Body of pancreas (tissue), 4 donors: ENCODE data around the gene CAPN15. TPM values are rescaled to one million over a fixed set of nuclear protein-coding genes. Genes with fewer than 3 reads are reported as not detected.

Experiments used
- ATAC-seq: fragments of 150-250 bp; one replicate; pipeline ENCODE4 v1.9.1; 2016
- DNase-seq, 4 donors: peaks; one replicate each; pipeline ENCODE4 v3.0.0-alpha.2; 2019
- H3K27ac ChIP-seq, 4 donors: fragments of 200-600 bp; sonication (generic); 1 replicate in 3 of 4; 2 replicates in 1 of 4; pipeline versions ENCODE4 v1.5.1 to v1.6.1; 2016 to 2019; ENCODE audit warnings: mild to moderate bottlenecking in 1 of 4, mixed read lengths in 1 of 4, moderate library complexity in 1 of 4
- H3K27me3 ChIP-seq, 2 donors: fragments of 200-600 bp; sonication (generic); one replicate each; pipeline ENCODE4 v1.6.0; 2016; ENCODE audit warnings: mild to moderate bottlenecking in 1 of 2
- H3K36me3 ChIP-seq, 2 donors: fragments of 200-600 bp; sonication (generic); replicated peaks in 1 of 2; 2 replicates each; pipeline ENCODE4 v1.5.1; 2016; ENCODE audit warnings: low read depth in 2 of 2; ENCODE audit not compliant: insufficient read depth in 1 of 2
- H3K4me1 ChIP-seq: fragments of 200-600 bp; sonication (generic); one replicate; pipeline ENCODE4 v1.6.0; 2016
- H3K4me3 ChIP-seq, 2 donors: fragments of 200-600 bp; sonication (generic); 1 replicate in 1 of 2; 2 replicates in 1 of 2; pipeline ENCODE4 v1.5.1; 2016 to 2019
- H3K9me3 ChIP-seq, 3 donors: fragments of 200-600 bp; sonication (generic); 1 replicate in 2 of 3; 2 replicates in 1 of 3; pipeline ENCODE4 v1.5.1; 2016
- CTCF ChIP-seq, 7 experiments: fragments of 450-650 bp in 4 of 7; fragments of 200-600 bp in 3 of 7; sonication (generic) in 3 of 7; IDR thresholded peaks; one replicate each; pipeline ENCODE4 v1.5.1; 2016 to 2019; ENCODE audit warnings: antibody characterized with exemption in 7 of 7
- POLR2A ChIP-seq, 3 donors: fragments of 450-650 bp; IDR thresholded peaks; one replicate each; pipeline ENCODE4 v1.6.1; 2016; ENCODE audit warnings: antibody characterized with exemption in 3 of 3, mild to moderate bottlenecking in 2 of 3
- WGBS, 2 donors: methylation state at CpG; one replicate each; pipeline ENCODE4 v1.1.5; 2017; 5-methylcytosine and 5-hydroxymethylcytosine counted together
- intact Hi-C: fragments of 100-400 bp; cut with DNase I; formaldehyde crosslinking; loops from one replicate; pipeline ENCODE4 v1.15.1; 2023
- total RNA-seq, 2 donors: library from RNA; depleted of rRNA; stranded (reverse); fragments of >200 nt; gene quantifications; one replicate each; pipeline ENCODE4 v1.1.0, GENCODE V29; 2016

The CAPN15 gene
- total RNA-seq, 2 donors from 2014 or later, result 48.0 to 104 TPM

- H3K9me3 ChIP-seq, result no peaks in the 10 kb centered on the region
- no peak for TF ChIP-seq POLR2A (IDR thresholded peaks at IDR 0.05)
- peak in 2 of 7 experiments; percentile 15 to 33 for TF ChIP-seq CTCF (IDR thresholded peaks at IDR 0.05)
- peaks cover 0 to 8% of the 10 kb centered on the region in 2 donors for H3K36me3 ChIP-seq
- WGBS, 2 donors, result 80 to 89% methylated on average over 9 to 33 of the region's 34 CpGs
- no peak overlapping the region for H3K4me3 ChIP-seq
- ATAC-seq, result no peak
- H3K27me3 ChIP-seq, result no peaks in the 10 kb centered on the region
- H3K4me1 ChIP-seq, result peaks cover 28% of the 10 kb centered on the region
- H3K27ac ChIP-seq, result no peak overlapping the region
- peak in 1 of 4 donors; percentile 52 for DNase-seq
- intact Hi-C loops, result no loop called here
These were observed 5.9 kb upstream of the CAPN15 start for GRCh38 chr16:521381-522210.

- H3K9me3 ChIP-seq, result no peaks in the 10 kb centered on the region
- peaks cover 32% of the 10 kb centered on the region for H3K4me1 ChIP-seq
- WGBS, 2 donors, result 77 to 84% methylated on average over 14 to 23 of the region's 23 CpGs
- H3K4me3 ChIP-seq, result no peak overlapping the region
- ATAC-seq, result no peak
- no peak for DNase-seq
- intact Hi-C loops, result no loop called here
- TF ChIP-seq CTCF (IDR thresholded peaks at IDR 0.05) (no peak), POLR2A (IDR thresholded peaks at IDR 0.05) (no peak)
- no peaks in the 10 kb centered on the region for H3K27me3 ChIP-seq
- H3K36me3 ChIP-seq, result peaks cover 0 to 8% of the 10 kb centered on the region in 2 donors
- no peak overlapping the region for H3K27ac ChIP-seq
These were observed 5.0 kb upstream of the CAPN15 start for GRCh38 chr16:522320-523096.

GRCh38 chr16:523097-523741 is 4.3 kb upstream of the CAPN15 start:
- intact Hi-C loops, result no loop called here
- H3K27me3 ChIP-seq, result no peaks in the 10 kb centered on the region
- no peak overlapping the region for H3K4me3 ChIP-seq
- H3K9me3 ChIP-seq, result no peaks in the 10 kb centered on the region
- peaks cover 32% of the 10 kb centered on the region for H3K4me1 ChIP-seq
- H3K27ac ChIP-seq, result no peak overlapping the region
- H3K36me3 ChIP-seq, result peaks cover 0 to 8% of the 10 kb centered on the region in 2 donors
- TF ChIP-seq POLR2A (IDR thresholded peaks at IDR 0.05) (no peak), CTCF (IDR thresholded peaks at IDR 0.05) (no peak)
- WGBS, 2 donors, result 92 to 94% methylated on average over 19 to 22 of the region's 22 CpGs
- ATAC-seq (no peak), DNase-seq (no peak)

- no peak overlapping the region for H3K4me3 ChIP-seq
- 85 to 88% methylated on average over 6 to 17 of the region's 24 CpGs for WGBS, 2 donors
- H3K27me3 ChIP-seq, result no peaks in the 10 kb centered on the region
- TF ChIP-seq CTCF (IDR thresholded peaks at IDR 0.05), result no peak
- no peak for TF ChIP-seq POLR2A (IDR thresholded peaks at IDR 0.05)
- ATAC-seq (no peak), DNase-seq (no peak)
- intact Hi-C loops, result no loop called here
- no peak overlapping the region for H3K27ac ChIP-seq
- H3K4me1 ChIP-seq, result peaks cover 43% of the 10 kb centered on the region
- peaks cover 0 to 6% of the 10 kb centered on the region in 2 donors for H3K36me3 ChIP-seq
- H3K9me3 ChIP-seq, result no peaks in the 10 kb centered on the region
These were observed 3.1 kb upstream of the CAPN15 start for GRCh38 chr16:524274-525040.
